Prostate gland (tissue), 2 donors: Measurements from ENCODE around the gene RLF.

ENCODE experiments used
- CTCF ChIP-seq, 4 experiments: fragments of 200-600 bp in 2 of 4; fragments of 450-650 bp in 2 of 4; sonication (generic) in 2 of 4; IDR thresholded peaks; 1 replicate in 3 of 4; 2 replicates in 1 of 4; pipeline ENCODE4 v1.5.1; 2016 to 2019; ENCODE audit warnings: antibody characterized with exemption in 4 of 4, mild to moderate bottlenecking in 2 of 4, moderate library complexity in 2 of 4
- POLR2AphosphoS5 ChIP-seq: sonication (generic); formaldehyde crosslinking; IDR thresholded peaks from one replicate; pipeline ENCODE4 v1.6.1; 2017; ENCODE audit warnings: antibody characterized with exemption

GRCh38 chr1:40243351-40243750, 82.2 kb downstream of the RLF start:
- TF ChIP-seq POLR2AphosphoS5 = no peak
- TF ChIP-seq CTCF (IDR thresholded peaks at IDR 0.05) = no peak
